Measurements from ENCODE around the gene ACKR3.

GRCh38 chr2:236576087-236576486 lies 6.5 kb downstream of the ACKR3 start:
- TF ChIP-seq EZH2 (IDR thresholded peaks at IDR 0.05) (no peak), POLR2AphosphoS5 (IDR thresholded peaks at IDR 0.05; ENCODE audit: borderline replicate concordance, low read depth, low read length) (no peak)
